GM12875 (cell line): ENCODE data around the gene ARHGAP4.

Source experiments
- H3K4me3 ChIP-seq: one replicate; pipeline ENCODE4 v1.5.1; 2011; ENCODE audit warnings: low read depth, low read length, control low read depth
- TF ChIP-seq, protein P1 (sequence below): IDR thresholded peaks from 2 replicates; pipeline ENCODE4 v1.5.1; 2011; ENCODE audit warnings: low read depth, mild to moderate bottlenecking, control low read depth, inconsistent platforms, low read length, moderate library complexity, borderline replicate concordance; ENCODE audit not compliant: insufficient read depth

ARHGAP4 gene

DNA sequence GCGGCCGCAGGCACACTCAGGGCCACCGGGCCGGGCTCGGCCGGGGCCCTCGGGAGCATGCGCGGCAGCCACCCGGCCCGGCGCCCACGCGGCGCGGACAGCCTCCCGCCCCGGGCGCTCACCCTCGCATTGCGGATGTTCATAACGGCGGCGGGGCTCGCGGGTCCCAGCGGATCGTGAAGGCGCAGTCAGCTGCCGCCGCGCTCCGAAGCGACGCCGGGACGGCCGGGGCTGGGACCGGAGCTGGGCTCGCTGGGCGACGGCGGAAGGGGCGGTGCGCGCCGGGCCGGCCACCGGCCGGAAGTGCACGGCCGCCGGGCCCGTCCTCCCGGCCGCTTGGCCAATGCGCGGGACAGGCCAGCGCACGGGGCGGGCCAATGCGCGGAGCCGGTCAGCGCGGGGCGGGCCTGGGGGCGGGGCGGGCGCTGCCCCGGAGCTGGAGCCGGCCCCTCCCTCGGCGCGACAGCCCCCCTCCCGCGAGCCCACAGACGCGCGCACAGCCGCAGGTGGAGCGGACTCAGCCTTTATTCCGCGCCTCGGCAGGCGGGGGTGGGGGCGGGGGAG, 8.8 kb upstream of the ARHGAP4 start, which contains the start of gene NAA10:
Gene NAA10 (minus strand): TSS at position 276 of the 564 bp plus-strand sequence. CDS start 133 bp downstream, at position 143.
- TF ChIP-seq, protein P1, sequence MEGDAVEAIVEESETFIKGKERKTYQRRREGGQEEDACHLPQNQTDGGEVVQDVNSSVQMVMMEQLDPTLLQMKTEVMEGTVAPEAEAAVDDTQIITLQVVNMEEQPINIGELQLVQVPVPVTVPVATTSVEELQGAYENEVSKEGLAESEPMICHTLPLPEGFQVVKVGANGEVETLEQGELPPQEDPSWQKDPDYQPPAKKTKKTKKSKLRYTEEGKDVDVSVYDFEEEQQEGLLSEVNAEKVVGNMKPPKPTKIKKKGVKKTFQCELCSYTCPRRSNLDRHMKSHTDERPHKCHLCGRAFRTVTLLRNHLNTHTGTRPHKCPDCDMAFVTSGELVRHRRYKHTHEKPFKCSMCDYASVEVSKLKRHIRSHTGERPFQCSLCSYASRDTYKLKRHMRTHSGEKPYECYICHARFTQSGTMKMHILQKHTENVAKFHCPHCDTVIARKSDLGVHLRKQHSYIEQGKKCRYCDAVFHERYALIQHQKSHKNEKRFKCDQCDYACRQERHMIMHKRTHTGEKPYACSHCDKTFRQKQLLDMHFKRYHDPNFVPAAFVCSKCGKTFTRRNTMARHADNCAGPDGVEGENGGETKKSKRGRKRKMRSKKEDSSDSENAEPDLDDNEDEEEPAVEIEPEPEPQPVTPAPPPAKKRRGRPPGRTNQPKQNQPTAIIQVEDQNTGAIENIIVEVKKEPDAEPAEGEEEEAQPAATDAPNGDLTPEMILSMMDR, result no peak
- H3K4me3 ChIP-seq, result peak within 1 kb of the TSS; percentile 68

DNA sequence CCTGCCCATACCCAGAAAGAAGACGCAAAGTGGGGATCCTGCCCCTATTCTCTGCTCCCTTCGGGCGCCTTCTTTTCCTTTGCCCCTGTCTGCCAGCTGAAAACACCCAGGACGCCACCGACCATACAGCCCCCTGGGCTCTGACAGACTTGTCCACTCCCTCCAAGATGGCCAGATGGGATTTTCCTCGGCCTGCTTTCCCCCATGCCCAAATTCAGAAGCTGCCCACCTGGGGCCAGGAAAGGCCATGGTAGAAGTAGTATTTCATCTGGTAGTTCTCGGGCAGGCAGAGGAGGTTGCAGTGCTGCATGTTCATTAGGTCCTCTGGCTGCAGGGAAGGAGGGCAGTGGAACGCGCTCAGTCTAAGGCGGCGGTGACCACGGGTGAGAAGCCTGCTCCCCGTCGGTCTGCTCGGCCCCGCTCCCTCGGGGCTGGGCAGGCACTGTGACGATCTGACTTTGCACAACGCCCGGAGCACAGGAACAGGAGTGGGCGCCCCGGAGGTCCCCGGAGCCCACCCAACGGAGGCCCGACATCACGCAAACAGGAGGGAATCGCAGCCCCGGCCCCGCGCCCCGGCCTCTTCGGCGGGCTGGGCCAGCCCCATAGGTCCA, 8.2 kb upstream of the ARHGAP4 start:
- TF ChIP-seq, protein P1, result no peak
- H3K4me3 ChIP-seq, result peak overlapping the region; percentile 68

DNA sequence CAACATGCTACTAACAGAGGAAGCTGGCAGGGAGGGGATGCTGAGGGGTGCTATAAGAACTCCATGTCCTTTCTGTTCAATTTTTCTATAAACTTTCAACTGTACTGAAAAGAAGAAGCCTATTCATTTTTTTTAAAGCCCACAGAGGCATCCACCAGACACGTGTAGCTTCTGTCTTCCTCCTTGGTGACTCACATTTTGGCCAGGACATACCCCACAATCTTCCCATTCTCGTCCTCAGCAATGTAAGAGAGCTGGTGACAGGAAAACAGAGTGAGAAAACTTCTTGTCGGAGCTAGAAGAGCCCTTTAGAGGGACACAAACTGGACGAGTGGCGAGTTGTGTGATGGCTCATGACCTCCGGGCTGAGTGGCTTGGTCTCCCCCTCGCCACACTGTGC, 7.7 kb upstream of the ARHGAP4 start:
- TF ChIP-seq, protein P1, result no peak
- H3K4me3 ChIP-seq, result peak overlapping the region; percentile 68

DNA sequence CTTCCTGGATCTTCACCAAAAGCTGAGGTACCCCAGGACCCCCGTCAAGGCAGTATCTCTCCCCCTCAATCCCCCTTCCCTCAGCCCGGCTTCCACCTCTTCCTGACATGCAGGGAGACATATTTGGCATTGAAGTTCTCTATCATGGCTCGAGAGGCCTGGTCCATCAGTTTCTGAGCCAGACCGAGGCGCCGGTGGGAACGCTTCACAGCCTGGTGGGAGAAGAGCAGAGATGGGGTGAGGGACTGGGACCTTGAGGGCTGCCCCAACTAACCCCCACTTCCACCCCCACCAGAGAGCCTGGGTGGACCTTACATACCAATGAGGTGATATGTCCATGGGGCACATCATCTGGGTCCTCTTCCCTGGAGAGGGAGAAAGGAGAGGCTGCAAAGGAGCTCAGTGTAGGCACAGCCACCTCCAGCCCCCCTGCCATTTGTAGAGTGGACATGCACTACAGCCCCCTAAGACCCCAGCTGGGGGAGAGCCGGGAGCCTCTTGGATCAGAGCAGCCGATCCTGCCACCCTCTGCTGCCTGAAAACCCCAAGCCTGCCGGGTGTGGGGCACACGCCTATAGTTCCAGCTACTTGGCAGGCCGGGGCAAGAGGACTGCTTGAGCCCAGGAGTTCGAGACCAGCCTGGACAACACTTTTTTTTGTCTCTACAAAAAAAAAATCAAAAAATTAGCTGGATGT, 6.3 kb upstream of the ARHGAP4 start:
- TF ChIP-seq, protein P1, result no peak
- H3K4me3 ChIP-seq, result no peak overlapping the region

DNA sequence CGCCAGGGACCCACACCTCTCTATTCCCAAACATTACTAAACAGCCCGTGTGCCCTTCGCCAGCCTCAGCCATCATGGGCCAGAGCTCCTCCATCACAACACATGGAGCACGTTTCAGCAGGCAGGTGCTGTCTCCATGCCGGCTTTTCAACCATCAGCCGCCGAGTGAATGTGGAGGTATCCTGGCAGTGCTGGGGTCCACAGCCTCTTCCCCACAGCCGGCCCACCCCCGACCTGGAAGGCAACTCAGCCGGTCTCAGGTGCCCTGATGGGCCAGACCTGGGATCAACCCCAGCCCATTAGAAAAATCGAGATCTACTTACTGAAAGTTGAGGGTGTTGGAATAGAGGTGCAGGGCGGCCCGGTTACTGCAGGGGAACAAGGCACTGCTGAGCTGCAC, 5.7 kb upstream of the ARHGAP4 start:
- TF ChIP-seq, protein P1, result no peak
- no peak overlapping the region for H3K4me3 ChIP-seq

DNA sequence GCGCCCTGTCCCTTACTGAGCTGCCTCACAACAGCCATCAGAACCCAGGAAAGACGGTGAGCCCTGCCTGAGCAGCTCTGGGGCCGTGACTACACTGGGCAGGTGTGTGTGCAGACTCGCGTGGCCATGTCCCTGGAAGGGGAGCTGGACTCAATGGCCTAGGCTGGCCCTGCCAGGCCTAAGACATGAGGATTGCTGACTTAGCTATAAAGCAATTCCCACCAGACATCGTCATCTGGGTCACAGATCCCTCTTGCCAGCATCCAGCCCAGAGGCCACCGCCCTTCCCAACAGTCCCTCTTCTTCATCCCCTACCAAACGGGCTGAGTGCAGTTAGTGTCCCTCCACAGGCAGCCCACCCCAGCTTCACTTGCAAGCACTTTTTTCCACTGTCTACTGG, 5.1 kb upstream of the ARHGAP4 start:
- no peak overlapping the region for H3K4me3 ChIP-seq
- TF ChIP-seq, protein P1, result no peak
